Ishikawa (cell line): Measurements from ENCODE around the gene POFUT1.

ENCODE experiments used
- EGR1 ChIP-seq: IDR thresholded peaks from 2 replicates; pipeline ENCODE4 v1.6.1; 2012
- FOXM1 ChIP-seq: IDR thresholded peaks from 2 replicates; pipeline ENCODE4 v1.6.1; 2012; ENCODE audit warnings: low read depth, borderline replicate concordance
- NFIC ChIP-seq: IDR thresholded peaks from 2 replicates; pipeline ENCODE4 v1.6.1; 2012
- TAF1 ChIP-seq: IDR thresholded peaks from 2 replicates; pipeline ENCODE4 v1.6.1; 2012; ENCODE audit warnings: low read depth, mild to moderate bottlenecking
- TCF12 ChIP-seq: IDR thresholded peaks from 2 replicates; pipeline ENCODE4 v1.6.1; 2012; ENCODE audit warnings: low read depth
- TEAD4 ChIP-seq: IDR thresholded peaks from 2 replicates; pipeline ENCODE4 v1.6.1; 2012
- YY1 ChIP-seq: IDR thresholded peaks from 2 replicates; pipeline ENCODE4 v1.6.1; 2012; ENCODE audit warnings: low read depth
- TF ChIP-seq, protein P1 (sequence below): IDR thresholded peaks from 2 replicates; pipeline ENCODE4 v1.6.1; 2012; ENCODE audit warnings: low read depth, mild to moderate bottlenecking
- TF ChIP-seq, protein P2 (sequence below): IDR thresholded peaks from 2 replicates; pipeline ENCODE4 v1.6.1; 2012

DNA sequence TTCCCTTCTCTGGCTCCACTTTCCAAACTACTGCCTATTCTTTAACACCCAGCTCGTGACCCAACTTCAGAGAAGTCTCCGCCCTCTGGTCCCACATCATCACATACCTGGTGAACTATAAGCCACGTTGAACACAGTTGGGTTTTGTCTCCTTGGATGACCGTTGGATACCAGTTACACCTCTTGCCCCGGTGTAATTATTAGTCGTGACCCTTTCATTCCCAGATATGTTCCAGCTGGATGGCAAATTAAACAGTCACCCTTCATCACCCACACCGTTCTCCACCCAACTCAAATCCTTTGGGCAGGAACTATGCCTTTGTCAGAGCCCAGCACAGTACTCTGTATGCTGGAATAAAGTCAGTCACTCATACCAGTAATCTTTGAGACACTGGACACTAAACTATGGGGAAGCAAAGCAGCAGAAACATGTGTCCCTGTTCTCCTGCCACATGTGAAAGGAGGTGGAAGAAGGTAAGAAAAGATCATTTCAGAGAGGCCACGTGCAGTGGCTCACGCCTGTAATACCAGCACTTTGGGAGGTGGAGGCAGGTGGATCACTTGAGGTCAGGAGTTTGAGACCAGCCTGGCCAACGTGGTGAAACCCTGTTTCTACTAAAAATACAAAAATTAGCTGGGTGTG, 22.6 kb upstream of the POFUT1 start:
- TF ChIP-seq YY1 (no peak), TAF1 (no peak), NFIC (no peak), EGR1 (no peak), FOXM1 (no peak), TCF12 (no peak), TEAD4 (no peak)
- TF ChIP-seq, protein P1, sequence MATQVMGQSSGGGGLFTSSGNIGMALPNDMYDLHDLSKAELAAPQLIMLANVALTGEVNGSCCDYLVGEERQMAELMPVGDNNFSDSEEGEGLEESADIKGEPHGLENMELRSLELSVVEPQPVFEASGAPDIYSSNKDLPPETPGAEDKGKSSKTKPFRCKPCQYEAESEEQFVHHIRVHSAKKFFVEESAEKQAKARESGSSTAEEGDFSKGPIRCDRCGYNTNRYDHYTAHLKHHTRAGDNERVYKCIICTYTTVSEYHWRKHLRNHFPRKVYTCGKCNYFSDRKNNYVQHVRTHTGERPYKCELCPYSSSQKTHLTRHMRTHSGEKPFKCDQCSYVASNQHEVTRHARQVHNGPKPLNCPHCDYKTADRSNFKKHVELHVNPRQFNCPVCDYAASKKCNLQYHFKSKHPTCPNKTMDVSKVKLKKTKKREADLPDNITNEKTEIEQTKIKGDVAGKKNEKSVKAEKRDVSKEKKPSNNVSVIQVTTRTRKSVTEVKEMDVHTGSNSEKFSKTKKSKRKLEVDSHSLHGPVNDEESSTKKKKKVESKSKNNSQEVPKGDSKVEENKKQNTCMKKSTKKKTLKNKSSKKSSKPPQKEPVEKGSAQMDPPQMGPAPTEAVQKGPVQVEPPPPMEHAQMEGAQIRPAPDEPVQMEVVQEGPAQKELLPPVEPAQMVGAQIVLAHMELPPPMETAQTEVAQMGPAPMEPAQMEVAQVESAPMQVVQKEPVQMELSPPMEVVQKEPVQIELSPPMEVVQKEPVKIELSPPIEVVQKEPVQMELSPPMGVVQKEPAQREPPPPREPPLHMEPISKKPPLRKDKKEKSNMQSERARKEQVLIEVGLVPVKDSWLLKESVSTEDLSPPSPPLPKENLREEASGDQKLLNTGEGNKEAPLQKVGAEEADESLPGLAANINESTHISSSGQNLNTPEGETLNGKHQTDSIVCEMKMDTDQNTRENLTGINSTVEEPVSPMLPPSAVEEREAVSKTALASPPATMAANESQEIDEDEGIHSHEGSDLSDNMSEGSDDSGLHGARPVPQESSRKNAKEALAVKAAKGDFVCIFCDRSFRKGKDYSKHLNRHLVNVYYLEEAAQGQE = no peak
- TF ChIP-seq, protein P2, sequence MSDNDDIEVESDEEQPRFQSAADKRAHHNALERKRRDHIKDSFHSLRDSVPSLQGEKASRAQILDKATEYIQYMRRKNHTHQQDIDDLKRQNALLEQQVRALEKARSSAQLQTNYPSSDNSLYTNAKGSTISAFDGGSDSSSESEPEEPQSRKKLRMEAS = no peak
